SK-N-SH (cell line): ENCODE results near the gene SIGLECL1. TPM values are rescaled to one million over a fixed set of nuclear protein-coding genes. Genes with fewer than 3 reads are reported as not detected.

Source experiments
- CTCF ChIA-PET: fragments of 300-600, 350-600 bp; formaldehyde crosslinking; extraction: SDS; loops from one replicate; lab custom pipeline; 2021; lab: Yijun Ruan, JAX
- POLR2A ChIA-PET: fragments of 350-600 bp; sonication (Branson Sonifier 250); formaldehyde crosslinking; extraction: SDS; loops from one replicate; lab custom pipeline; 2020; ENCODE audit warnings: antibody characterized with exemption, inconsistent platforms; lab: Yijun Ruan, JAX
- DNase-seq: peaks from one replicate; pipeline ENCODE4 v3.0.0; 2012
- H2AFZ ChIP-seq: fragments of 200-600 bp; sonication (generic); 2 replicates; pipeline ENCODE4 v1.8.1; 2016; ENCODE audit warnings: antibody characterized with exemption, mild to moderate bottlenecking, low read depth
- H3F3A ChIP-seq: fragments of 200-600 bp; sonication (generic); replicated peaks from 2 replicates; pipeline ENCODE3; 2016; ENCODE audit warnings: antibody characterized with exemption, mild to moderate bottlenecking; ENCODE audit not compliant: insufficient read depth
- H3K27ac ChIP-seq, 2 experiments: fragments of 200-500 bp in 1 of 2; fragments of 200-600 bp in 1 of 2; sonication (Bioruptor generic) in 1 of 2; sonication (generic), shearing (Covaris generic) in 1 of 2; 2 replicates each; pipeline versions ENCODE4 v1.5.1 to v1.6.1; 2014 to 2016; ENCODE audit warnings: low read depth in 2 of 2, inconsistent platforms in 1 of 2, low read length in 1 of 2, mild to moderate bottlenecking in 1 of 2, mixed read lengths in 1 of 2
- H3K27me3 ChIP-seq: fragments of 200-600 bp; sonication (generic), shearing (Covaris generic); 2 replicates; pipeline ENCODE4 v1.6.1; 2016; ENCODE audit warnings: mixed run types; ENCODE audit not compliant: insufficient read depth
- H3K36me3 ChIP-seq, 2 experiments: fragments of 200-500 bp in 1 of 2; fragments of 200-600 bp in 1 of 2; sonication (Bioruptor generic) in 1 of 2; sonication (generic) in 1 of 2; replicated peaks in 1 of 2; 2 replicates each; pipeline versions ENCODE3 to v1.5.1; 2014 to 2016; ENCODE audit warnings: low read length in 1 of 2, mild to moderate bottlenecking in 1 of 2; ENCODE audit not compliant: insufficient read depth in 2 of 2, control insufficient read depth in 1 of 2
- H3K4me1 ChIP-seq, 2 experiments: fragments of 200-500 bp in 1 of 2; fragments of 200-600 bp in 1 of 2; sonication (Bioruptor generic) in 1 of 2; sonication (generic), shearing (Covaris generic) in 1 of 2; 2 replicates each; pipeline versions ENCODE4 v1.5.1 to v1.6.1; 2014 to 2016; ENCODE audit warnings: low read depth in 1 of 2, low read length in 1 of 2, mixed run types in 1 of 2; ENCODE audit not compliant: insufficient read depth in 2 of 2, control insufficient read depth in 1 of 2
- H3K4me2 ChIP-seq: fragments of 200-600 bp; sonication (generic), shearing (Covaris generic); 2 replicates; pipeline ENCODE4 v1.6.1; 2017; ENCODE audit warnings: mixed run types
- H3K4me3 ChIP-seq, 2 experiments: fragments of 200-500 bp in 1 of 2; fragments of 200-600 bp in 1 of 2; sonication (Bioruptor generic) in 1 of 2; sonication (generic), shearing (Covaris generic) in 1 of 2; 2 replicates each; pipeline versions ENCODE4 v1.5.1 to v1.8.1; 2014 to 2016; ENCODE audit warnings: low read depth in 2 of 2, inconsistent platforms in 1 of 2, low read length in 1 of 2, mild to moderate bottlenecking in 1 of 2, mixed read lengths in 1 of 2, moderate library complexity in 1 of 2
- H3K79me2 ChIP-seq: fragments of 200-600 bp; sonication (generic); 2 replicates; pipeline ENCODE4 v1.8.1; 2017; ENCODE audit warnings: mild to moderate bottlenecking; ENCODE audit not compliant: insufficient read depth
- H3K9ac ChIP-seq: fragments of 200-600 bp; sonication (generic); 2 replicates; pipeline ENCODE4 v1.6.1; 2017; ENCODE audit warnings: mixed run types
- H3K9me2 ChIP-seq: fragments of 200-600 bp; sonication (generic); 2 replicates; pipeline ENCODE4 v1.6.1; 2017; ENCODE audit warnings: mixed run types
- H3K9me3 ChIP-seq: fragments of 200-600 bp; sonication (generic); 2 replicates; pipeline ENCODE4 v1.6.1; 2017; ENCODE audit warnings: mixed run types, mild to moderate bottlenecking, moderate library complexity
- H4K20me1 ChIP-seq: fragments of 200-600 bp; sonication (generic); 2 replicates; pipeline ENCODE4 v1.6.1; 2017; ENCODE audit warnings: mild to moderate bottlenecking, mixed run types; ENCODE audit not compliant: insufficient read depth
- ELF1 ChIP-seq: IDR thresholded peaks from 2 replicates; pipeline ENCODE4 v1.4.0; 2012
- GABPA ChIP-seq: IDR thresholded peaks from 2 replicates; pipeline ENCODE4 v1.4.0; 2012; ENCODE audit warnings: low read depth, mild to moderate bottlenecking
- MEF2A ChIP-seq: IDR thresholded peaks from 2 replicates; pipeline ENCODE4 v1.4.0; 2012; ENCODE audit warnings: low read depth, borderline replicate concordance
- MXI1 ChIP-seq: IDR thresholded peaks from 2 replicates; pipeline ENCODE4 v1.6.1; 2012; ENCODE audit warnings: mild to moderate bottlenecking, low read depth, low read length, improper control_type of control experiment
- PBX3 ChIP-seq: IDR thresholded peaks from 2 replicates; pipeline ENCODE4; 2012
- POLR2AphosphoS5 ChIP-seq: IDR thresholded peaks from 2 replicates; pipeline ENCODE4 v1.6.1; 2012; ENCODE audit warnings: low read depth, low read length
- RAD21 ChIP-seq: IDR thresholded peaks from 2 replicates; pipeline ENCODE4 v1.6.1; 2012; ENCODE audit warnings: mild to moderate bottlenecking, low read length
- RCOR1 ChIP-seq: fragments of 150-350 bp; IDR thresholded peaks from 2 replicates; pipeline ENCODE4 v1.6.1; 2017; ENCODE audit warnings: antibody characterized with exemption, low read length
- REST ChIP-seq: IDR thresholded peaks from 2 replicates; pipeline ENCODE4 v1.6.1; 2012; ENCODE audit warnings: mild to moderate bottlenecking, low read depth, low read length, moderate library complexity
- SIN3A ChIP-seq: IDR thresholded peaks from 2 replicates; pipeline ENCODE4 v1.6.1; 2012; ENCODE audit warnings: low read depth, mild to moderate bottlenecking, low read length, moderate library complexity, borderline replicate concordance
- TAF1 ChIP-seq: IDR thresholded peaks from 2 replicates; pipeline ENCODE4 v1.6.1; 2012; ENCODE audit warnings: low read depth, mild to moderate bottlenecking, low read length, moderate library complexity, borderline replicate concordance
- TCF12 ChIP-seq: IDR thresholded peaks from 2 replicates; pipeline ENCODE4 v1.4.0; 2012
- TEAD4 ChIP-seq: IDR thresholded peaks from 2 replicates; pipeline ENCODE4 v1.4.0; 2012; ENCODE audit warnings: mild to moderate bottlenecking, borderline replicate concordance; ENCODE audit not compliant: insufficient read depth
- ZBTB33 ChIP-seq: IDR thresholded peaks from 2 replicates; pipeline ENCODE4 v1.4.0; 2012; ENCODE audit warnings: low read depth, borderline replicate concordance
- WGBS: methylation state at CpG from one replicate; pipeline ENCODE4 v1.1.6; 2017; ENCODE audit warnings: low lambda C conversion rate; 5-methylcytosine and 5-hydroxymethylcytosine counted together
- polyA plus RNA-seq, 3 experiments: library from polyadenylated mRNA; depleted of rRNA; stranded (reverse); fragments of >200 nt; gene quantifications; 2 replicates each; pipeline ENCODE4 v1.2.3, GENCODE V29; 2012
- TF ChIP-seq, protein P1 (sequence below): IDR thresholded peaks from 2 replicates; pipeline ENCODE4 v1.4.0; 2012; ENCODE audit warnings: low read depth
- TF ChIP-seq, protein P2 (sequence below): fragments of 200-600 bp; sonication (generic); IDR thresholded peaks from 2 replicates; pipeline ENCODE4 v1.6.1; 2017; ENCODE audit warnings: antibody characterized with exemption, mild to moderate bottlenecking, moderate library complexity

Gene SIGLECL1
- polyA plus RNA-seq, 1 of the 3 experiments (the other 2 are of a cell fraction), result not detected

GRCh38 chr19:51219307-51219706 is 31.6 kb upstream of the SIGLECL1 start (continued):
- TF ChIP-seq REST, result no peak
- no peak for TF ChIP-seq TEAD4
- TF ChIP-seq SIN3A, result no peak
- no peak for TF ChIP-seq ZBTB33
- TF ChIP-seq, protein P1, sequence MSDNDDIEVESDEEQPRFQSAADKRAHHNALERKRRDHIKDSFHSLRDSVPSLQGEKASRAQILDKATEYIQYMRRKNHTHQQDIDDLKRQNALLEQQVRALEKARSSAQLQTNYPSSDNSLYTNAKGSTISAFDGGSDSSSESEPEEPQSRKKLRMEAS, result no peak
- TF ChIP-seq TAF1, result no peak
- no peak for TF ChIP-seq MEF2A
- no peak for TF ChIP-seq MXI1
- TF ChIP-seq TCF12, result no peak
- no peak for TF ChIP-seq RAD21
- TF ChIP-seq POLR2AphosphoS5, result no peak
- no peak for TF ChIP-seq GABPA

DNA sequence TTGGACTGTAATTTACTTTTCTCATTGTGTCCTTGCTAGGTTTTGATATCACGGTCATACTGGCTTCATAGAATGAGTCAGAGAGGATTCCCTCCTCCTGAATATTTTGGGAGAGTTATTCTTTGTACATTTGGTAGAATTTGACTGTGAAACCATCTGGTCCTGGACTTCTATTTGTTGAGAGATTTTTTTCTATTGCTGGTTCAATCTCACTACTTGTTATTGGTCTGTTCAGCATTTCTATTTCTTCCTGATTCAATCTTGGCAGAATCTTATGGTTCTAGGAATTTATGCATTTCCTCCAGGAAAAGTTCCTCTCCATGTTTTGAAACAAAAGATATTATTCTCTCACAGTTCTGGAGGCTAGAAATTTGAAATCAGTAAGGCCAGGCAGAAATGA is 30.9 kb upstream of the SIGLECL1 start:
- POLR2A ChIA-PET, result no interaction called here
- Histone ChIP-seq H4K20me1 (no peaks in the 10 kb centered on the region), H3K27ac (no peak overlapping the region), H3K27me3 (no peaks in the 10 kb centered on the region; the same call in 1 of the 2 replicates), H3K79me2 (no peaks in the 10 kb centered on the region), H3K4me3 (no peak overlapping the region), H3F3A (no peaks in the 10 kb centered on the region), H3K4me1 (no peaks in the 10 kb centered on the region), H3K9me3 (no peaks in the 10 kb centered on the region), H2AFZ (no peak overlapping the region), H3K9ac (no peak overlapping the region), H3K9me2 (no peaks in the 10 kb centered on the region), H3K36me3 (no peaks in the 10 kb centered on the region), H3K4me2 (no peak overlapping the region)
- CTCF ChIA-PET, result no interaction called here
- DNase-seq, result no peak
- 0% methylated on average over 1 of the region's 1 CpG for WGBS
- TF ChIP-seq ELF1 (no peak), REST (no peak), PBX3 (no peak), RCOR1 (no peak), ZBTB33 (no peak)
- TF ChIP-seq, protein P1, result no peak
- TF ChIP-seq, protein P2, sequence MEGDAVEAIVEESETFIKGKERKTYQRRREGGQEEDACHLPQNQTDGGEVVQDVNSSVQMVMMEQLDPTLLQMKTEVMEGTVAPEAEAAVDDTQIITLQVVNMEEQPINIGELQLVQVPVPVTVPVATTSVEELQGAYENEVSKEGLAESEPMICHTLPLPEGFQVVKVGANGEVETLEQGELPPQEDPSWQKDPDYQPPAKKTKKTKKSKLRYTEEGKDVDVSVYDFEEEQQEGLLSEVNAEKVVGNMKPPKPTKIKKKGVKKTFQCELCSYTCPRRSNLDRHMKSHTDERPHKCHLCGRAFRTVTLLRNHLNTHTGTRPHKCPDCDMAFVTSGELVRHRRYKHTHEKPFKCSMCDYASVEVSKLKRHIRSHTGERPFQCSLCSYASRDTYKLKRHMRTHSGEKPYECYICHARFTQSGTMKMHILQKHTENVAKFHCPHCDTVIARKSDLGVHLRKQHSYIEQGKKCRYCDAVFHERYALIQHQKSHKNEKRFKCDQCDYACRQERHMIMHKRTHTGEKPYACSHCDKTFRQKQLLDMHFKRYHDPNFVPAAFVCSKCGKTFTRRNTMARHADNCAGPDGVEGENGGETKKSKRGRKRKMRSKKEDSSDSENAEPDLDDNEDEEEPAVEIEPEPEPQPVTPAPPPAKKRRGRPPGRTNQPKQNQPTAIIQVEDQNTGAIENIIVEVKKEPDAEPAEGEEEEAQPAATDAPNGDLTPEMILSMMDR, result no peak
